Measurements from ENCODE around the gene ANKFN1.
"Not testable (repeated sequence)": the region's sequence is repeated elsewhere in the genome, so short reads cannot be mapped to it uniquely, and the experiment has no call there.

ANKFN1 gene

DNA sequence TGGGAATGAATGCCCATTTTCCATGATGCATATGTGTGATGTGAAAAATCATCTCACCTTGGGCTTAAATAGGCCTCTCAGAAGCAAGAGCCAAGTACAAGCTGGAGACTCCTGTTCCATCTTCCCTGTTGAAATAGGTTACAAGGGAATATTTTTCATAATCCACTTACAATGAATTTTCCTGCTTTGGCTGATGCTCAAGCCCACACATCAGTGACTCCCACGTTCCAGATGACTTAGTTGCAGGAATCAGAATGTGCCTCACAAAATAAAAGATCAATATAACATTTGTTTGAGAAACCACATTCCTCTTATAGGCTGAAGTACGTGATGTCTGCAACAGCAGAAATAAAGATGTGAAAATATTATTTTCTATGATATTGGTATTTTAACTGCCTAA is 24.1 kb downstream of the ANKFN1 start:
- no peak for DNase-seq (ENCODE audit: low read depth)

DNA sequence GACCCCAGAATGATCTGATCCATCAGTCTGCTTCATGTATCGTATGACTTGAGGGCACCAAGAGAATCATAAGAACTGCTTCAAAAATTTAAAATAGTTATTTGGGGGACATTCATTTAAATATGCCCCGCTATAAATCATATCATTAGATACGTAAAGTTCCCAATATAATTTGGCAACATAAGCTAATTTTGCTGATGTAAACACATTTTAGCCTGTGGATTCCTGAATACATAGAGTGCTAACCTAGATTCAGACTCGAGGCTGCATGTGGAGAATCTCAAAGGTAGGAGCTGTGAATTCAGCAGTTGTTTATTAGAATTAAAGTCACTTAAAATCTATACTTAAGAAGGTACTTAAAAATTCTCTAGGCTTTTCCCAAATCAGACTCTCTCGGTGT is 24.9 kb downstream of the ANKFN1 start:
- DNase-seq (ENCODE audit: low read depth) = no peak

DNA sequence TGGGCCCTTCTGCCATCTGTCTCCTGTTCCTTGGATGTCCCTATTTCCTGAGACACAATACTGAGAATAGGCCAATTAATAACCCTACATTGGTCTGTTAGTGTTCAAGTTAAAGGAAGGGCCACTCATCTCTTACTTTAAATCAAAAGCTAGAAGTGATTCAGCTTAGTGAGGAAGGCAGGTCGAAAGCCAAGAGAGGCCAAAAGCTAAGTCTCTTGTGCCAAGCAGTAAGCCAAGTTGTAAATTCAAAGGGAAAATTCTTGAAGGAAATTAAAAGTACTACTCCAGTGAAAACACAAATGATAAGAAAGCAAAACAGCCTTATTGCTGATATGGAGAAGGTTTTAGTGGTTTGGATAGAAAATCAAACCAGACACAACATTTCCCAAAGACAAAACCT is 28.8 kb downstream of the ANKFN1 start:
- no peak for DNase-seq (ENCODE audit: low read depth)

DNA sequence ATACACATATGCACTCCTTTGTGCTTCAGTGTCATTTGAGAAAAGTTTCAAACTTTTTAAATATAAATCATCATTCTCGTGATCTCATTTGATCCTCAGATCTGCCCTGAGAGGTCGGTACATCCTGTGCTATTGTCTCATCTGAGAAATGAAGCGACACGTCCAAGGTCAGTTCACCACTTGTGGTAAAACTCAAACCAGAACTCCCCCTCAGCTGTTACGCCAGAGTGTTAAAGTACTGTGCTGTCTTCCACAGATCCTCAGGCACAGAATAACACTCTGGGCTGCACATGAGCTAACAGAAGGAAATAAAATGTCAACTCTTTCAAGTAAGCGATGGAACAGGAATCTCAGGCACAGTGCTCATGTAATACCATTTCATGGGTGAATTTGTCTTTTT is 31.4 kb downstream of the ANKFN1 start:
- DNase-seq (ENCODE audit: low read depth) = no peak

DNA sequence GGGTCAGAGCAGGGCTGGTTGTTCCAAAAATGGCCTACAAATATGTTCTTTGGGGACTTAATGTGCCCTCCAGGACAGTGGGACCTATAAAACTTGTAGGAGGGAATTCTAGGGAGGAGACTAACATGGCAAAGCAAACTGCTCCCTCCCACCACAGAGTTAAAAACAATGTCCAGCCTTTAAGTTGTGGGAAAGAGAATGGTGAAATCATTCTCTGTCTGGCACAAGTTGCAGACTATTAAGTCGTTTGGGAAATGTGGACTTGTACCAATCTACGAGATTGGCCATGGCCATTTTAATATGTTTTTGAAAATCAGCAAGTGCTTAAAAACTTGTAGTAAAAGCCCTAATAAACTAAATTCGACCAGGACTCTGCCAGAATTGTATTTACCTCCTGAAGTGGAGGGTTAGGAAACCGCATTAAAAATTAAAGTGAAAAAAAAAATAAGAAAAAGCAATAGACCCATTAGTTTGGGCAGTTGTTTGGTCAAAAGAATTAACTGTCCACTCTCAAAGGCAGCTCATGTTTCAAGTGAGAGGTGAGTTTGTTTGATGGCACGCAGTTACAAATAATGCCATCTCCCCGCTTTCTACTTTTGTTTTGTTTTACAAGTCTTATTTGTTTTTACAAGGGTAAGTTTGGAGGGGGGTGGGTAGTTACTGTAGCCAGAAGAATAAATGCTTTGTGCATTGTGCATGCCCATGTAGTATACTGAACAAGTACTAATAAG is 32.4 kb downstream of the ANKFN1 start:
- no peak for DNase-seq (ENCODE audit: low read depth)

DNA sequence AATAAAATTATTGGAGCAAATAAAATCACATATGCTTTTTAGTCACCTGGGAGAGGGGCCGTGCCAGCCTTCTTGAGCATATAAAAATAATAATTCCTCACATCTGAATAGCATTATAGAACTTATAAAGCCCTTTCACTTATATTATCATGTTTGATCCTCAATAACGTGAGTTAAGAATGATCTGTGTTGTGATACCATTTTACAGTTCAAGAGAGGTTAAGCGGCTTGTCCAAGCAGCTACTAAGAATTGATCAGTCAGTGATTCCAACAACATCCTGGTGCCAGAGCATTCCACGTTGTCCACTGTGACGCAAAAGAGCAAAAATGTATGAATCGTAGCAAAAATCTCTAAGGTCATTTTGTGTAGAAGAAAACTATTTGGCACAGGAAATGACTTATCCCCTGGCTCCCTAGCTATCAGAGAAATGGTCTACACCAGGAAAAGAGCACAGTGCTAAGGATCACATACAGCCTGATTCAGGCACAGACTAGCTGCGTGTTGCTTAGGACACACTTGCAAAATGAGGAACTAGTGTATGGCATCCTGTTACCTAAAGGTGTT is 33.0 kb downstream of the ANKFN1 start:
- DNase-seq (ENCODE audit: low read depth) = peak; percentile 41

DNA sequence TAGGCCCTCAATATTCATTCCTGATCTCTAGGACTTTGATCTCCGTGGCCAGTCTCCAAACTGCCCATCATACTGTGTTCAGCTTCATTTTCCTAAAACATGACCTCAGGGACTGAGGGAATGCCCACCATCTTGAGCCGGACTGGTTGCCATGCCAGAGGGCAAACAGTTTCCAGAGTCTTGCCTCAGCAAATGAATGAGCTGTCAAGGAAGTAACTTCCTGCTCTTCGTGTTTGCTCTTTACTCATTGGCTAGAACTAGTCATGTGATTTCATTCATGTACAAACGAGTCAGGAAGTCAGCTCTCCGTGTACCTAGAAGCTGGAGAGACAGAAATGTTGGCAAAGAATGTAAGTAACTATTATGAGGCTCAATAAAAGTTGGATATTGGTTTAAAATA is 50.2 kb downstream of the ANKFN1 start:
- no peak for DNase-seq (ENCODE audit: low read depth)

DNA sequence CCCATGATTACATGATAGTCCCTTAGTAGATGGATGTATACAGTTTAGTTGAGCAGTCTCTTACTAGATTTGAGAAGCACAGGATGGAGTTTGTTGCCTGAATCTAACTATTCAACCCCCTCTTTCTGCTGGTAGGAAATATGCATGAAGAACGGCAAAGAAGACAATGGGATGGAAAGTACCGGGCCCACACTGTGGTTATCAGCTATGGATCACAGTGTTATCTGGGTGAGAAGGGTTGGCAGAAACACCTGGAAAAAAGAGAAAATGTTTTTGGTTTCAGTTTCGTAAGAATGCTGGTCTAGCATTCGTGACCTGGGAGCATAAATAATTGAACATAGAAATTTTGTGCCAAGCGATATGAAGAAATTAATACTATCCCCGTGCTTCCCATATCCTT is 53.1 kb downstream of the ANKFN1 start:
- no peak for DNase-seq (ENCODE audit: low read depth)

DNA sequence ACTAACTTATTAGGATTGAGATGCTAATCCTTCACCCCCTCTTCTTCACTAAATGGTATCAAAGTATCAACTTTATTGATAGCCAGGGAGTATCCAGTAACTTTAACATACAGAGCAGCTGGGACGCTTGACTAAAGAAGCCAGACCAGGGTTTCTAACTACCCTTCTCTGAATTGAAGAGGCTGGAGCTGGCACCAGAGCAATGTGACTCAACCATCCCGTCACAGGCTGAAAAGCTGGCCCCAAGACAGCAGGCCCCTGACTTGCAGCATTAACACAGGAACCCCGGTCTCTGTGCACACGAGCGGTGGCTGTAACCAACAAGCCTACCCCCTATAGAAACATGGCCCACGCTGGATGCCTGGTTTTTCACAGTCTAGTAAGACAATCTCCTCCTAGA is 59.8 kb downstream of the ANKFN1 start:
- no peak for DNase-seq (ENCODE audit: low read depth)

DNA sequence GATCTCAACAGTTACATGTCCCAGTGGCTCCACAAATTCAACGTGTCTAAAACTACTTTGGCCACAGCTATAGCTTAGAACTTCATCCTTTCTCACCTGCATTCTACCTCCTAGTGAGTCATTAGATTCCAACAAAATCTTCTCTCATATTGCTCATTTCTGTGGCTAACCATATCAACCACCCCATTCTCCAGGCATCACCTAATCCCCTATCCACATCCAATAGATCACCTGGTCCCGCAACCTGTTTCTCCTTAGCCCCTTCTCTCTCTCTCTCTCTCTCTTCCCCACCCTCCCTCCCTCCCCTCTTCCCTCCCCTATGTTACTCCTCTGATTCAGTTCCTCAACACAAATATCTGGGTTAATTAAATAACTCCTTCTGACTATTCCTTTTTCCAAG is 64.6 kb downstream of the ANKFN1 start:
- no peak for DNase-seq (ENCODE audit: low read depth)

DNA sequence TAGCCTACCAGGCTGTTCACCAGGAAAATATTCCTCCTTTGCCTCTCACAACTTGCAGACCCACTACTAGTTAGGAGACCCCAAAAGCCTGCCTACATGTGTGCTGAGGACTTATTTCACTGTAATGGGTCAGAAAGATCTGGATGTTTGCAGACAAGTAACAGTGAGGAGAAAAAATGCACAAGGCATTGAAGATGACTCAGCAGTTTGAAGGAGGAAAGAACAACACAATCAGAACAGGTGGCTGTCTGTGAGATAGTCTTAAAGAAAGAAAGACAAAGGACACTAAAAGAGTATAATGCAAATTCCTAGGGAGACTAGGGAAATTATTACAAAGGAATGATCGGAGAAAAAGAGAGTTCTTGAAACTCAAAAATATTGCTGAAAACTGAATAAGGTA is 69.0 kb downstream of the ANKFN1 start:
- DNase-seq (ENCODE audit: low read depth) = no peak

DNA sequence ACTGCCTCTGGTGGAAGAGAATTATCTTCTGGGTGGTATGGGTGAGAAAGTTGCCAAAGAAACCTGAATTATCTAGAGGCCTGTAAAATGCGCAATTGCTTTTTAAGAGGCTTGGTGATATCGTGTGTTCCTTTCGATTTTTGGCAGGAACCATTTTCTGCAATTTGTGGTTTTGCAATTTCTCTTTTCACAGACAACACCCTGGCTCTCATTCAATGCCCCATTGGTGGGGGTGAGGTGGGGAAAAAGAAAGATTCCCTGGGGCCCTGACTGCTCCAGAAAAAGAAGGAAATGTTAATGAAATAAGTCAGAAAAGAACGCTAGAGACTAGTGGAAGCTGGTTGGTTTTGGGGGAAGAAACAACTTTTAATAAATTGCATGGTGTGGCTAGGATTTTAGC is 77.4 kb downstream of the ANKFN1 start:
- DNase-seq (ENCODE audit: low read depth) = no peak

DNA sequence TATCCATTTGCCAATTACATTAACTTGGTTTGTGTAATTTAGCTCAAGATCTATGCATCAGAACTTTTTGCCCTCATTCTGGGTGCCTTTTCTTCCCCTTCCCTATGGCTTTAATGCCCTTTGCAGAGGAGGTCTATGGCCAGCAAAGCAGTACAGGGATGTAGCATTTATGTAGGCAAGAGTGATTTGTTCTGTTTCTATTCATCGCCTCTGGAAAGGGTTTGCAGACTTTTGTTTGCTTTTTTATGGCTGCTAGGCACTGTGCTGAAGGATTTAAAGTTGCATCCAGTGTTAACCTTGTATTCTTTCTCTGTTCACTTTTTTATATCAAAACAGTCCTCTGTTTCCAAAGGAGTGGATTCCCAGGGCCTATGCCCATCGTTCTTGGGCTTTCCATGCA is 78.0 kb downstream of the ANKFN1 start:
- DNase-seq (ENCODE audit: low read depth) = no peak

DNA sequence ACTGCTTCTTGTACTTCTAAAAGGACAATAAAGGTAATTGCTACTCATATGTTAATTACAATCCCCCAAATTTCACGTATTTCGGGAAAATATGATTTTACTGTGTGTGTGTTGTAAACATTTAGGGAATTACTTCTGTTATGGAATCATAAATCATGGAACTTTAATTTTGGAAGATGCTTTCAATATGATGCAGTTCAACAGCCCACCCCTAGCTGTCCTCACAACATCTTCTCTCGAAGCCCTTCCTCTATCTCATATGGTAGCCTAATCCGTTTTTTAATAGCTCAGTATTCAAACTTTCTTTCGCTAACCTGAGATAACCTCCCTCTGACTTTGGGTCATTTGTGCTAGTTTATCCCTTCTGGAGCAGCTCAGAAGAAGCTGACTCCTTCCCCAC is 78.4 kb downstream of the ANKFN1 start:
- no peak for DNase-seq (ENCODE audit: low read depth)

DNA sequence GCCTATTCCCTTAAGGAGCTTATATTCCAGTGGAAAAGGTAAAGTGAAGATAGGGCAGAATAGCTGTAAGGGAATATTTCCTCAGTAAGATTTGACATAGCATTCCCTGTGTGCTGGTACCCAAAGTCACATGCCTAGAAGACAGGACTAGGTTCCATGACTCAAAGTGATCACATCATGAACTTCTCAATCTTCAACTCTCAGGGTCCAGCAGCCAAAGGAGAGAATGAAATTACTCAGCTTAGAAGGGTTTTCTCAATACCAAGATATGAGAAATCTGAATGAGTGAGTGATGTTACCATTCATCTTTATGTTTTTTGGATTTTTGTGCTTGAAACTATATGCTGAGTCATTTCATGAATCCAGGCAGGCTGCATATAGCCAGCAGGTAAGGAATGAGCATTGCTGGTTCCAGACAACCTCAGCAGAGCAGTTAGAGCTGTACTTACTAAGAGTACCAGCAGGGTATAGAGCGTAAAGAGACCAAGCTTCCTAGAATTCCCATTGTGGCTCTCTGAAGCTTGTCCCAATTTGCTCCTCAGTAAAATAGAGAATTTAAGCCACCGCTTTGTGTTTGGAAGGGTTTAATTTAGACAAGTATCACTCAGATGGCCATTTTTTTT is 91.1 kb downstream of the ANKFN1 start:
- no peak for DNase-seq (ENCODE audit: low read depth)

DNA sequence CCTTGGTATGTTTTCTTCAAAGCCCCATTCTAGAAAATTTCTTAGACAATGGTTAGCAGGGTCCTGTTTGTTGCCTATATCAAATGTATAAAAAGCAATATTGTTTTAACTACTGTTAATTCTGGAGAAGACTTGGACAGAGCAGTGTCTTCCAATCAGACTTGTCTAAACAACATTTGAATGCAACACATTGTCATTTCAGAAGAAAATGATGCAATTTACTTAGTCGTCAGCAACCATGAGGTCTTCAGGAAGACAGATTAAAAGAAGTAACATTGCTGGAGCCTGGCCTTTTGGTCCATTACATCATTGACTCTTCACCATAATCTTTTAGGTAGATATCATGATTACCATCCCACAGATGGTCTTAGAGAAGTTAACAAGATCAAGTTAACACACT is 94.5 kb downstream of the ANKFN1 start:
- DNase-seq (ENCODE audit: low read depth) = no peak

DNA sequence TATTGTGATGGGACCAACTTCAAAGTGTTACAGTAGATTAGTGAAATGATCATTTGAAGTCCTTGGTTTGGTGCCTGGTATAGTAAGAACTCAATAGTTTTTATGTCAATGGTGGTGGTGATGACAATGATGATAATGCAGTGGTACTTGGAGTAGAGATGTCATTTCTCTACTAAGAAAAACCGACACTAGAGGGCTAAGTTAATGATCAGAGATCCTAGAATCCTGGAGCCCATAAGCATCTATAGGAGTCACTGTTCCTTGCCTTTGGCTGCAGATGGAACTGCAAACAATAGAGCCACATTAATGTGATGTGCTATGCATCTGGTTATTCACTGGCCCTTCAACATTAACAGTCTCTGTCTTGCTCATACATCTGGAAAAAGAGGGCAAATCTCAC is 103.8 kb downstream of the ANKFN1 start:
- no peak for DNase-seq (ENCODE audit: low read depth)

DNA sequence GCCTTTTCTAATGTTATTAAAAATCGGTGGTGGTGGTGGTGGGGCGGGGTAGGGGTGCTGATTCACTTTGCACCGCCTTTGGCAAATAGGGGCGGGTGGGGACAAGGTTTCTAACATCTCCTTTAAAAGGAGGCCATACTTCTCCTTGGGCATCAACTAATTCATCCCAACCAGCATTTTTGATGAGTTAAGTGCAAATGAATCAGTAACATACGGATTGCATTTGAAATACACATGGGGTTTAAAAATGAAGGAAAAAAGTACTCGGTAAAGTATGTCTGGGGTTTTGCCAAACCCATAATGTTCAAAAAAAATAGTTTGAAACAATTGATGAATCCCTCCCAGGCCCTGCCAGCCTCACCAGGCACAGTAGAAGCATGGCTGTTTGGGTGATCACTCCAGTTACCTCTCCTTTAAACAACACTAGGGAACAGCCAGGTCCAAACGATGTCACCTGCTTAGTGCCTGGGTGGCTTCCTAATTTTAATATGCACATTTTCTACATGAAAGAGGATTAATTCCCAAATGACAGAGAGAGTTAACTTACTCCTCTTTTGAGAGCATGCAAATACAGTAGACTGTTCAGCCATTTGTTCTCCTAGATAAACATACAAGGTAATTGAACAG is 107.2 kb downstream of the ANKFN1 start:
- no peak for DNase-seq (ENCODE audit: low read depth)

DNA sequence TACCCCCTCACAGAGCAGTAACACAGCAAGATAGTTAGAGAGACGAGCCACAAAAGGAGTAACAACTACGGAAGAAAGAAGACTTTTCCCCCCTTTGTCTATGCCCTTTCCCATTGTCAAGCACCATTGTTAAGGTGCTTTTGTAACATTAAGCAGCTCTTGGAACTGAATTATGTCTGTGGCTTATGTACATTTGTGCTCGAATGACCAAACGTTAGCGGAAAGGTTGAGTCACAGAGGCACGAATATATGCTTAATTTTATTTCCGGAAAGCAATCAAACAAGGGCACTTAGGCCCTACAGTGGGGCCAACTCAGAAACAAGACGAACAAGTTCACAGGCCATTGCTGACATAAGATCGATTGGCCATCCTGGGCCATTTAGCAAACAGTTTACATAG is 109.5 kb downstream of the ANKFN1 start:
- no peak for DNase-seq (ENCODE audit: low read depth)

DNA sequence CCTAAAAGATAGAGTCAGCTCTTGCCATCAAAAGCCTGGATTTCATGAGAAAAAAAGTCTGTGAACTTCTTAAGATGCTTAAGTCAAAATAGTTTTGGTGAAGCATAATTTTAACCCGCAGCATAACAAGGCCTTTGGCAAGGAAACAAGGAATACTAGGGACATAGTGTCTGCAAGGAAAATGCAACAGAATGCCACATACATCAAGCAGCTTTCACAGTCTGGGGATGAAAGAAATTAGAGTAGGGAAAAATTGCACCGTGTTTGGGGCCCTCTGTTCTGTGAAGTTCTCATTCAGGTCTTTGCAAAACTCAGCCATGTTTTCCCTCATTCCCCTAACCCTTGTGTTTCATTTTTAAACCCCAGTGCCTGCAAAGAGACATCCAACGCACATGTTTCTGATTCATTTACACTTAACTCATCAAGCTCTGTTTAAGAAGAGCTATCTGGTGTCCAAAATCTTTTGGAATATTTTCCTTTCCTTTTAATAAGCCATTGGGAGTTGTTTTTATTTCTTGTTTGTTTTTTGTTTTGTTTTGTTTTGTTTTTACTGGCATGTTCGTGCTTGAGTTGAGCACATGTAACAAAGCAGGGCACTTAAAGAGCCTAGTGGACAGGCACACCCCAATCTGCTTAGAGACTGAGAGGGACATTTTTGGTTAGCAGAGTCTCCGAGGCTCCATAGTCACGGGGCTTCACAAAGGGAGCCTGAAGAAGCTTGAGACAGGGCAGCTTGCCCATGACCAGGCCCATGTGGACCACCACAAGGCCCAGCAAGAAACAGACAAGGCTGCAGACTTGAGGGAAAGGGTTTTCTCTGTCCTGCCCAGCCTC is 116.5 kb downstream of the ANKFN1 start:
- no peak for DNase-seq (ENCODE audit: low read depth)

DNA sequence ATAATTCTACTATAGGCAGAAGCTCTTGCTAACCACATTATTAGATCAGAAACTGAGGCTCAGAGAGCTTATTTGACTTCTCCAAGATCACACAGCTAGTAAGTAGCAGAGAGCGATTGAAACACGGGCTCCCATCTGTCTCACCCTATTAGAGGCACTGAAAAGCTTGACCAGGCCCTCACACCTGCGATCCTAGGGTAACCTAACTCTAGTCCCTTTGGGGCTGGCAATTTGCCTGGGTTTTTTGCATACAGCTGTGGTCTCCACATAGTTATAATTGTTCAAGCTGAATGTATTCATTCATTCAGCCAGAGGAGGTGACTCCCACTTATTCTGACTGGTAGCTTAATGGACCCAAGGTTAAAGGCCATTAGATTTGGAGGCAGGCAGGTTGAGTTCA is 121.2 kb downstream of the ANKFN1 start:
- DNase-seq (ENCODE audit: low read depth) = no peak

DNA sequence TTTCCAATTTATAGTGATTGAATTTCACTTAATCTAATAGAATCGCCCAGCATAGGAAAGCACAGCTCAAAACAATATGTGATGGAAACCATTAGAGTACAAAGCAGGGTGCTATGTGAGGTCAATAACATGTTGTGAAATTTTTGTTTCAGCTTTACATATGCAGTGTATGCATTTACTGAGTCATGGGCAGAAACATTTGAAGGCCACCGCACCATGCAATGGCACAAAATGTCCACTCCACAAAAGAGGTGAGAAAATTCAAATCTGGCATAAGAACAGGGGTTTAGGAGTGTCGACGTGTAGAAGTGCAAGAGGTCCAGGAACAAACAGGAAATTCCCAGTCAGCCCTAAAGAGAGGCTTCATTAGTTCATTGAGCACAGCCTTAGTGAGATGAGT is 131.2 kb downstream of the ANKFN1 start:
- DNase-seq (ENCODE audit: low read depth) = no peak

DNA sequence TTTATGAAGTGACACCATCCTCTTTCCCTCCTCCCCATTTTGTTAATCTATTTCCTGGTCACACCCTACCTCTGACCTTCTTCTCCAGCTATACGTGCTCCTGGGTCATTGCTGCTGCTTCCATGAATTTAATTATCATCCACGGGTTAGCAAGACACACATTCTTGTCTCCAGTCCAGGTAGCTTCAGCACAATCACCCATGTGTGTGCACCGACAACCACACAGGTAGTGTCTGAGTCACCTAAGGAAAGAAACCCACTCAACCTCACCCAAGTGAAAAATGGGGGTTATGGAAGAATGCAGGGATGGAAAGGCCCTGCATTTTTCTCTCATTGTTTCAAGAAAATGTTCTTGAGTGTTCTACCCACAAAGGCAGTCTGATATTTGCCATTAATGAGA is 135.5 kb downstream of the ANKFN1 start:
- not testable (repeated sequence) for DNase-seq (ENCODE audit: low read depth)

All from non-pigmented ciliary epithelial cell (primary cell).